HFFc6 (cell line): ENCODE results near the gene DNAH17. TPM values are rescaled to one million over a fixed set of nuclear protein-coding genes. Genes with fewer than 3 reads are reported as not detected.

Experiments used
- DNase-seq: peaks from one replicate; pipeline ENCODE4 v3.0.0-alpha.2; 2018
- H3K27ac Mint-ChIP-seq: 2 replicates; pipeline ENCODE4 v1.8.0; 2020; ENCODE audit warnings: mild to moderate bottlenecking, mixed read lengths
- H3K27me3 Mint-ChIP-seq: 2 replicates; pipeline ENCODE4 v1.8.0; 2021; ENCODE audit warnings: mild to moderate bottlenecking, moderate library complexity, mixed read lengths; ENCODE audit not compliant: insufficient read depth
- H3K36me3 Mint-ChIP-seq: 2 replicates; pipeline ENCODE4 v1.8.0; 2021; ENCODE audit warnings: low read depth, mixed read lengths
- H3K4me1 Mint-ChIP-seq: 2 replicates; pipeline ENCODE4 v1.8.0; 2020; ENCODE audit warnings: low read depth, mixed read lengths
- H3K4me3 Mint-ChIP-seq: 2 replicates; pipeline ENCODE4 v1.8.0; 2020; ENCODE audit warnings: mild to moderate bottlenecking, moderate library complexity, mixed read lengths
- H3K9me3 Mint-ChIP-seq: 2 replicates; pipeline ENCODE4 v1.8.0; 2020; ENCODE audit warnings: mild to moderate bottlenecking, mixed read lengths
- total RNA-seq, 6 experiments: library from RNA; stranded (reverse); fragmentation: NEBNext Ultra II Directional; extraction: Animal tissue kit (Norgen Biotek cat#: 25700); gene quantifications; 2 replicates in 1 of 6; 3 replicates in 5 of 6; pipeline ENCODE4 v1.2.3, GENCODE V29; 2021
- TF ChIP-seq, protein P1 (sequence below): fragments of 200-600 bp; sonication (generic); IDR thresholded peaks from 2 replicates; pipeline ENCODE4 v1.5.0; 2021; ENCODE audit warnings: antibody characterized with exemption, mild to moderate bottlenecking

DNAH17 gene
- total RNA-seq, 6 experiments from 2014 or later: not detected

DNA sequence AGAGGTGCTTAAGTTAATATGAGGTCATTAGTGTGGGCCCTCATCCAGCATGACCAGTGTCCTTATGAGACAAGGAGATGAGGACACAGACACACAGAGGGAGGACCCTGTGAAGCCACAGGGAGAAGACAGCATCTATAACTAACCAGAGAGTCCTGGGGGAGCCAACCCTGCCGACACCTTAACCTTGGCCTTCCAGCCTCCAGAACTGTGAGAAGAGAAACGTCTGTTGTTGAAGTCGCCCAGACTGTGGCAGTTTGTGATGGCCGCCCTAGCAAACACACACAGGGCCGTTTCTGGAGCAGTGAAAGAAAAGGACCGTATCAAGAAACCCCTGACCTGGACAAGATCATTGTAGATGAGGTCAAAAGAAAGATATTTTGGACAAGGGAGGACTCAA lies 26.7 kb downstream of the DNAH17 start:
- peaks cover 6% of the 10 kb centered on the region; the same call in 1 of the 2 replicates for H3K36me3 Mint-ChIP-seq
- peaks cover 5% of the 10 kb centered on the region for H3K9me3 Mint-ChIP-seq
- TF ChIP-seq, protein P1, sequence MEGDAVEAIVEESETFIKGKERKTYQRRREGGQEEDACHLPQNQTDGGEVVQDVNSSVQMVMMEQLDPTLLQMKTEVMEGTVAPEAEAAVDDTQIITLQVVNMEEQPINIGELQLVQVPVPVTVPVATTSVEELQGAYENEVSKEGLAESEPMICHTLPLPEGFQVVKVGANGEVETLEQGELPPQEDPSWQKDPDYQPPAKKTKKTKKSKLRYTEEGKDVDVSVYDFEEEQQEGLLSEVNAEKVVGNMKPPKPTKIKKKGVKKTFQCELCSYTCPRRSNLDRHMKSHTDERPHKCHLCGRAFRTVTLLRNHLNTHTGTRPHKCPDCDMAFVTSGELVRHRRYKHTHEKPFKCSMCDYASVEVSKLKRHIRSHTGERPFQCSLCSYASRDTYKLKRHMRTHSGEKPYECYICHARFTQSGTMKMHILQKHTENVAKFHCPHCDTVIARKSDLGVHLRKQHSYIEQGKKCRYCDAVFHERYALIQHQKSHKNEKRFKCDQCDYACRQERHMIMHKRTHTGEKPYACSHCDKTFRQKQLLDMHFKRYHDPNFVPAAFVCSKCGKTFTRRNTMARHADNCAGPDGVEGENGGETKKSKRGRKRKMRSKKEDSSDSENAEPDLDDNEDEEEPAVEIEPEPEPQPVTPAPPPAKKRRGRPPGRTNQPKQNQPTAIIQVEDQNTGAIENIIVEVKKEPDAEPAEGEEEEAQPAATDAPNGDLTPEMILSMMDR: no peak
- DNase-seq: no peak
- H3K4me1 Mint-ChIP-seq: no peaks in the 10 kb centered on the region
- no peak overlapping the region for H3K4me3 Mint-ChIP-seq
- peaks cover 32% of the 10 kb centered on the region for H3K27me3 Mint-ChIP-seq
- H3K27ac Mint-ChIP-seq: no peak overlapping the region

DNA sequence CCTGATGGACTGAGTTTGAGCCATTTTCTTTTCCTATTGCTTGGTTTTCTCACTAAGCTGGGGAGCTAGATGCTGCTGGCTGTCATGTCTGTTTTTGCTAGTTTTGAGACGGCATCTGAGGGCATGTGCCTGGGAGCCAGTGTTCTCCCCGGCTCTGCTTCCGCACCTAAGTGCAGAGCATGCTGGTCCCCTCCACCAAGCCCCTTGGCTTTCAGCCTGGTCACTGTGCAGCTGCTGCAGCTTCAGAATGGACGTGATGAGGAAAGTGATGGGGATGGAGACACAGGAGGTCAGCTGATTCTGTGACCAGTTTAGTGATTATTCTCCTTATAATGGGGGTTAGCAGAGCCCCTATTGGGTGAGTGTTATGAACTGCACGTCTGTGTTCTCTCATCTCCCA lies 28.5 kb downstream of the DNAH17 start:
- no peak overlapping the region for H3K4me3 Mint-ChIP-seq
- no peak for DNase-seq
- no peaks in the 10 kb centered on the region for H3K4me1 Mint-ChIP-seq
- H3K27ac Mint-ChIP-seq: no peak overlapping the region
- peaks cover 6% of the 10 kb centered on the region; the same call in 1 of the 2 replicates for H3K36me3 Mint-ChIP-seq
- TF ChIP-seq, protein P1: no peak
- H3K9me3 Mint-ChIP-seq: peaks cover 5% of the 10 kb centered on the region
- peaks cover 31% of the 10 kb centered on the region for H3K27me3 Mint-ChIP-seq

GRCh38 chr17:78547035-78547434 lies 30.2 kb downstream of the DNAH17 start:
- TF ChIP-seq, protein P1: no peak
- Mint-ChIP-seq H3K36me3 (peaks cover 6% of the 10 kb centered on the region; the same call in 1 of the 2 replicates), H3K9me3 (peaks cover 5% of the 10 kb centered on the region), H3K27ac (no peak overlapping the region), H3K4me1 (no peaks in the 10 kb centered on the region), H3K4me3 (no peak overlapping the region), H3K27me3 (peaks cover 29% of the 10 kb centered on the region)
- DNase-seq: no peak

DNA sequence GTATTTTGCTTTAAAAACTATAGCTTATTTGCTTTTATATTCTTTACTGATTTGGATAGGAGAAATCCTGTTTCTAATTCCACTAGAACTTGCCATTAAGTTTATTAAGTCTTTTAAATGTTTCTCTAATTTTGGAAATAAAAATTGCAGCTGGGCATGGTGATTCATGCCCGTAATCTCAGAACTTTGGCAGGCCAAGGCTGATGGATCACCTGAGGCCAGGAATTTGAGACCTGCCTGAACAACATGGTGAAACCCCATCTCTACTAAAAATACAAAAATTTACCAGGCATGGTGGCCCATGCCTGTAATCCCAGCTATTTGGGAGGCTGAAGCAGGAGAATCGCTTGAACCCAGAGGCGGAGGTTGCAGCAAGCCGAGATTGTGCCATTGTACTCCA lies 30.7 kb downstream of the DNAH17 start:
- Mint-ChIP-seq H3K4me1 (no peaks in the 10 kb centered on the region), H3K4me3 (no peak overlapping the region), H3K27me3 (peaks cover 26% of the 10 kb centered on the region), H3K36me3 (peaks cover 6% of the 10 kb centered on the region; the same call in 1 of the 2 replicates), H3K9me3 (peaks cover 5% of the 10 kb centered on the region), H3K27ac (no peak overlapping the region)
- TF ChIP-seq, protein P1: no peak
- DNase-seq: no peak

DNA sequence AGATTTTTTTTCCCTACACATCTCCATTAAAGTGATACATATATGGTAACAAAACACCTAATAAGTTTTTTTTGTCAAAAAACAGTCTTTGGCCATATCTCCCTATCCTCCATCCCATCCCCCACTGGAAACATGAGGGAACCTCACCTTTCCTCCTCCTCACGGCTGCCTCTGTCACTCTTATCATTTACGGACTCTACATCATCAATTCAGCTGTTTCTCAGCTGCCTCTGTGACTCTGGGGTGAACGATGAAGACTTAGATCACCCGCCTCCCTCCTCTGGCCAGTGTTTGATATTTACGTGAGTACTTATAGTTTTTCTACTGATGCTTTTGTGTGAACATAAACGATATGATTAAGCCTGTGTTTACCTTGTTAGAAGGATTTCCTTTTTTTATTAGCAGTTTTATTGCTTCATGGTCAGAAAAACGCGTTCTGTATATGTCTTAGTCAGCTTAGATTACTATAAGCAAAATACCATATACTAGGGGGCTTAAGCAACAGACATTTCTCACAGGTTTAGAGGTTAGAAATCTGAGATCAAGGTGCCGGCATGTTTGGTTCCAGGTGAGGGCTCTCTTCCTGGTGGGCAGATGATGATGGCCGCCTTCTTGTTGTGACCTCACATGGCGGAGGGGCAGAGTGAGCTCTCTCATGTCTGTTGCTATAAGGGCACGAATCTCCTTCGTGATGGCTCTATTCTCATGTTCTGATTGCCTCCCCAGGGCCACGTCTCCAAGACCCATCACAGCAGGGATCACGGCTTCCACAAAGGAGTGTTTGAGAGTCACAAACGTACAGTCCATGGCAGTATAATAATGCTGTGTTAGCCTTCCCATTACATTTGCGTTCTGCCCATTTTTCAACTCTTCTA lies 32.1 kb downstream of the DNAH17 start:
- DNase-seq: no peak
- H3K27me3 Mint-ChIP-seq: peaks cover 23% of the 10 kb centered on the region
- peaks cover 5% of the 10 kb centered on the region for H3K9me3 Mint-ChIP-seq

More for the DNA sequence above, 32.1 kb downstream of the DNAH17 start:
- Mint-ChIP-seq H3K27ac (no peak overlapping the region; the same call in 1 of the 2 replicates), H3K4me3 (no peak overlapping the region), H3K36me3 (peaks cover 6% of the 10 kb centered on the region; the same call in 1 of the 2 replicates), H3K4me1 (no peaks in the 10 kb centered on the region)
- TF ChIP-seq, protein P1: no peak
